Prostate gland (tissue), 2 donors: ENCODE results near the gene BOLL.
A peak's percentile ranks its signal among the peaks of the same experiment; 100 is the strongest.

Experiments
- POLR2A ChIP-seq: fragments of 450-650 bp; IDR thresholded peaks from one replicate; pipeline ENCODE4 v1.6.1; 2016; ENCODE audit warnings: antibody characterized with exemption, mild to moderate bottlenecking
- POLR2AphosphoS5 ChIP-seq: sonication (generic); formaldehyde crosslinking; IDR thresholded peaks from one replicate; pipeline ENCODE4 v1.6.1; 2017; ENCODE audit warnings: antibody characterized with exemption
- TF ChIP-seq, protein P1 (sequence below), 4 experiments: fragments of 200-600 bp in 2 of 4; fragments of 450-650 bp in 2 of 4; sonication (generic) in 2 of 4; IDR thresholded peaks; 1 replicate in 3 of 4; 2 replicates in 1 of 4; pipeline ENCODE4 v1.5.1; 2016 to 2019; ENCODE audit warnings: antibody characterized with exemption in 4 of 4, mild to moderate bottlenecking in 2 of 4, moderate library complexity in 2 of 4

DNA sequence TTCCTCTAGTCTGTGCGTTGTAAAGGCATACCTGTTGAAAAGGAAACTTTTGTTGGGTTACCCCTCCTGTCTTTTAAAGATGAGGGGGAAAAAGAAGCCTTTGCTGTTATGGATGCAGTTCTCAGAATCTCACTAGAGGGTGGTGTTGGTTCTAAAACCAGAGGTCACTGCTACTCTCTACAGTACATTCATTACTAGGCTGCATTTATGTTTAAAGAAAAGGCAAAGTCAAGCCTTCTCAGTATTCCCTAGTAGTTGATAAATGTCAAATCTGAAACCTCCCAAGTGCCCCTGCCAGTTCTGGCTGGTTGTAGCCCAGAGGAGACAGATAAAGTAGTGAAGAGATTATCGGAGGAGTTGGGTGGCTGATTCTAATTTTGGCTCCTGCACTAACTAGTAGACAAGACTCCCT, 17.9 kb upstream of the BOLL start:
- TF ChIP-seq, protein P1, sequence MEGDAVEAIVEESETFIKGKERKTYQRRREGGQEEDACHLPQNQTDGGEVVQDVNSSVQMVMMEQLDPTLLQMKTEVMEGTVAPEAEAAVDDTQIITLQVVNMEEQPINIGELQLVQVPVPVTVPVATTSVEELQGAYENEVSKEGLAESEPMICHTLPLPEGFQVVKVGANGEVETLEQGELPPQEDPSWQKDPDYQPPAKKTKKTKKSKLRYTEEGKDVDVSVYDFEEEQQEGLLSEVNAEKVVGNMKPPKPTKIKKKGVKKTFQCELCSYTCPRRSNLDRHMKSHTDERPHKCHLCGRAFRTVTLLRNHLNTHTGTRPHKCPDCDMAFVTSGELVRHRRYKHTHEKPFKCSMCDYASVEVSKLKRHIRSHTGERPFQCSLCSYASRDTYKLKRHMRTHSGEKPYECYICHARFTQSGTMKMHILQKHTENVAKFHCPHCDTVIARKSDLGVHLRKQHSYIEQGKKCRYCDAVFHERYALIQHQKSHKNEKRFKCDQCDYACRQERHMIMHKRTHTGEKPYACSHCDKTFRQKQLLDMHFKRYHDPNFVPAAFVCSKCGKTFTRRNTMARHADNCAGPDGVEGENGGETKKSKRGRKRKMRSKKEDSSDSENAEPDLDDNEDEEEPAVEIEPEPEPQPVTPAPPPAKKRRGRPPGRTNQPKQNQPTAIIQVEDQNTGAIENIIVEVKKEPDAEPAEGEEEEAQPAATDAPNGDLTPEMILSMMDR (IDR thresholded peaks at IDR 0.05): peak; percentile 26 to 74 (median 59)
- peak; percentile 8 for TF ChIP-seq POLR2AphosphoS5
- TF ChIP-seq POLR2A: no peak
